Mononuclear cell (primary cell): ENCODE results near the gene TMEM184A. TPM values are rescaled to one million over a fixed set of nuclear protein-coding genes. Genes with fewer than 3 reads are reported as not detected.

Experiments used
- H3K27me3 ChIP-seq: 2 replicates; pipeline ENCODE4 v1.6.0; 2011; ENCODE audit warnings: low read length, control low read depth; ENCODE audit not compliant: insufficient read depth
- H3K4me1 ChIP-seq: 2 replicates; pipeline ENCODE4 v1.5.1; 2011; ENCODE audit warnings: mild to moderate bottlenecking, low read length, control low read depth; ENCODE audit not compliant: insufficient read depth
- H3K4me3 ChIP-seq: 2 replicates; pipeline ENCODE4 v1.5.1; 2011; ENCODE audit warnings: mild to moderate bottlenecking, low read length, moderate library complexity
- H3K9me3 ChIP-seq: 2 replicates; pipeline ENCODE4 v1.5.1; 2011; ENCODE audit warnings: low read depth, mild to moderate bottlenecking, control low read depth, low read length
- total RNA-seq: library from RNA; depleted of rRNA; stranded (reverse); fragments of >200 nt; gene quantifications from one replicate; pipeline ENCODE4 v1.2.3, GENCODE V29; 2012

The TMEM184A gene
- total RNA-seq, 1 donor, result not detected

DNA sequence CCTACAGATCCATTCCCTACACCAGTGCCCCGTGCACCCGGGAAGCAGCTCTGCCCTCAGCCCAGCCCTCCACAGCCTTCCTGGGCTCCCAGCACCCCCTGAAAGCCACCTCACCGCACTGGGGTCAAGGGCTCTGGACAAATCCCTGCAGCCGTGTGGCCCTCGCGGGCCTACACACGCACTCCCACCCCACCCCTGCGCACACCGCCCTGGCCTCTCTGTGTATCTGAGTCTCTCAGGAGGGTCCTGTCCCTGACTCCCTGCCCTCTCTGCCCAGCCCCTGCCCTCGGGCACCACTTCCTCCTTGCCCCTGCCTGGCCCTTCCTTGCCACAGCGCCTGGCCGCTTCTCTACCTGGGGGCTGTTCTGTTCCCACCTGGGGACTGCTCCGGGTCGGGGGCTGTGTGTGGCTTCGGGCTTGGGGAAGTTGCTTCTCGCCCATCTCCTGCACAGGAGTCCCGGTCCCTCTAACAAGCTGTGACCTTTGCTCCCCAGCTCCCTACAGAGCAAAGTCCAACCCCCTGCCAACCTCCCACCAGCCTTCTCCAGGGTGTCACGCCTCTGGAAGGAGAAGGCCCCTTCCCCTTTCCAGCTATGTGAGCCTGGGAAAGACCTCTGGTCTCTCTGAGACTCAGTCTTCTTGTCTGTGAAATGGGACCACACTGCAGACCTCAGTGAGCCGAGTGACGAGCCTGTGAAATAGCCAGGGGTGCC is 1.5 kb downstream of the TMEM184A start:
- Histone ChIP-seq H3K4me1 (no peaks in the 10 kb centered on the region), H3K4me3 (no peak overlapping the region), H3K9me3 (no peaks in the 10 kb centered on the region), H3K27me3 (no peaks in the 10 kb centered on the region)

- Histone ChIP-seq H3K4me3 (no peak overlapping the region), H3K4me1 (no peaks in the 10 kb centered on the region), H3K9me3 (no peaks in the 10 kb centered on the region), H3K27me3 (no peaks in the 10 kb centered on the region)
These were observed 2.3 kb downstream of the TMEM184A start for GRCh38 chr7:1553512-1554210.

- no peaks in the 10 kb centered on the region for H3K27me3 ChIP-seq
- H3K9me3 ChIP-seq, result no peaks in the 10 kb centered on the region
- no peak overlapping the region for H3K4me3 ChIP-seq
- no peaks in the 10 kb centered on the region for H3K4me1 ChIP-seq
These were observed 3.8 kb downstream of the TMEM184A start for GRCh38 chr7:1552200-1552599.

GRCh38 chr7:1550846-1551155 is 5.2 kb downstream of the TMEM184A start:
- Histone ChIP-seq H3K4me3 (no peak overlapping the region), H3K4me1 (no peaks in the 10 kb centered on the region), H3K9me3 (no peaks in the 10 kb centered on the region), H3K27me3 (no peaks in the 10 kb centered on the region)

DNA sequence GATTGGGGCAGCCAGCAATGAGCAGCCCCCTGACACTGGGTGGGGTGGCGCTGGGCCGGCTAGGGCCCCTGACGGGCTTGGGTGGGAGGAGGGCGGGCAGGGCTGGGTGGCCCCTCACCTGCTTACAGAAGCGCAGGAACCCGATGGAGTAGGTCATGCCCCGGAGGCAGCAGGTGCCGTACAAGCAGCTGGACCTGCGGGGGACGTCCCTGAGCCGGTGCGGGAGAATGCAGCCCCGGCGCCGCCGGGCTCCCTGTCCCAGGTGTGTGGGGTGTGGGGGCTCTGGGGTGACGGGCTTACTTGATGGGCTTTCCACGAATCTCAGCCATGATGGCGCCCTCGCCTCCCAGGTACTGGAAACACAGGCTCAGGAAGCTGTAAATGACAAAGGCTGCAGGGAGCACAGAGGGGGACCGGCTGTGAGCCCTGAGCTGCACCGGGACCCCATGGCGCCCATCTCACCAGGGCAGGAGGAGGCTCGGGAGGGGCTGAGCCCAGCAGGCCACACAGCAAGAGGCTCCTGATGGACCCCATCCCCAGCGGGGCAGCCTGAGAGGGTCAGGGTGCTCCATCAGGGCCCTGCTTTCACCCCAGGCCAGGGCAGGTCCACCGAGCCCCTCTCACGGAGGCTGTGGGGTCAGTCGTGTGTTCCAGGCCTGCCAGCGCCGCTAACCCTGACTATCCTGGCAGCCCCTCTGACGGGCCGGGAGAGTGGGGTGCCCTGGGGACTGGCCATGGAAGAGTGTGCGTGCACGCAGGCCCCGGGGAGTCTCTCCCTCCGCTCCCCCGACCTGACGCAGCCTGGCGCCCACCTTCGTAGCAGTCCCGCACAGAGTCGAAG is 5.8 kb downstream of the TMEM184A start:
- Histone ChIP-seq H3K4me3 (no peak overlapping the region), H3K9me3 (no peaks in the 10 kb centered on the region), H3K4me1 (no peaks in the 10 kb centered on the region), H3K27me3 (no peaks in the 10 kb centered on the region)

DNA sequence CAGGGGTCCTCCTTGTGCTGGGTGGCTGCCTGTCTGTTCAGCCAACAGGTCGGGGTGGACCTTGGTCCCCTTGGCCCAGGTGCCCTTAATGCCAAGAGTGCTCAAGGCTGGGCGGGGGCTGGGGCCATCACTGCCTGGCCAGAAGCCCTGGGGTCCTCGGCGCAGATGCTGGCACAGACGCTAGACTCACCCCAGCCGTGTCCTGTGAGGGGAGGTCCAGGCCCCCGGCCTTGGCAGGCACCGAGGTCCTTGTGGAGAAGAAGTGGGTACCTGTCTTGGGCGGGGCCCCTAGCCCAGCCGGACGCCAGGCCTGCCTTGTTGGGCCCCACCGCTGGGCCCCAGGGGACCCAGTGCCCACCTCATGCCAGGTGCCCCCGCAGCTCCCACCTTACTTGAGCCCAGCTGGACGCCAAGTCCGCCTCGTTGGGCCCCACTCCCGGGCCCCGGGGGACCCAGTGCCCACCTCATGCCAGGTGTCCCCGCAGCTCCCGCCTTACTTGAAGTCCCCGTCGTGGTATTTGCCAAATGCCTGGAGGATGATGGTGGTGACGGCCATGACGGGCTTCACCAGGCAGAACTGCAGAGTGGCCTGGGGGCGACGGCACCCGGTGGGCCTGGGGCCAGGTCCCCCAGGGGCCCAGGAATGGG is 6.5 kb downstream of the TMEM184A start:
- no peak overlapping the region for H3K4me3 ChIP-seq
- no peaks in the 10 kb centered on the region for H3K27me3 ChIP-seq
- no peaks in the 10 kb centered on the region for H3K9me3 ChIP-seq
- no peaks in the 10 kb centered on the region for H3K4me1 ChIP-seq

DNA sequence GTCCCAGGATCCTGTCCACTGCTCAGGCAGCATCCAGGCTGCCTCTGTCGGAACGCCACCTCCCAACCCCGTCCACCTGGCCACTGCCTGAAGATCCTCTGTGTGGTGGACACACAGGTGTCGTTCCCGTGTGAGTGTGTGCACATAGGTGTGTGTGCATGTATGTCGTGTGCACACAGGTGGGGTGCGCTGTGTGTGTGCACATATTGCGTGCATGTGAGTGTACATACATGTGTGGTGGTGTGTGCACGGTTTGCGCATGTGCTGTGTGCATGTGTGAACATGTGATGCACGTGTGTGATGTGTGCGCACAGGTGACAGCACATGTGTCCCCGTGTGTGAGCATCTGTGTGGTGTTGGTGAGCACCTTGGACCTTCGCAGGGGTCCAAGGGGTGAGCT is 7.1 kb downstream of the TMEM184A start:
- H3K4me1 ChIP-seq, result no peaks in the 10 kb centered on the region
- no peaks in the 10 kb centered on the region for H3K27me3 ChIP-seq
- H3K9me3 ChIP-seq, result no peaks in the 10 kb centered on the region
- no peak overlapping the region for H3K4me3 ChIP-seq

GRCh38 chr7:1548438-1548831 is 7.6 kb downstream of the TMEM184A start:
- Histone ChIP-seq H3K27me3 (no peaks in the 10 kb centered on the region), H3K4me1 (no peaks in the 10 kb centered on the region), H3K9me3 (no peaks in the 10 kb centered on the region), H3K4me3 (no peak overlapping the region)

DNA sequence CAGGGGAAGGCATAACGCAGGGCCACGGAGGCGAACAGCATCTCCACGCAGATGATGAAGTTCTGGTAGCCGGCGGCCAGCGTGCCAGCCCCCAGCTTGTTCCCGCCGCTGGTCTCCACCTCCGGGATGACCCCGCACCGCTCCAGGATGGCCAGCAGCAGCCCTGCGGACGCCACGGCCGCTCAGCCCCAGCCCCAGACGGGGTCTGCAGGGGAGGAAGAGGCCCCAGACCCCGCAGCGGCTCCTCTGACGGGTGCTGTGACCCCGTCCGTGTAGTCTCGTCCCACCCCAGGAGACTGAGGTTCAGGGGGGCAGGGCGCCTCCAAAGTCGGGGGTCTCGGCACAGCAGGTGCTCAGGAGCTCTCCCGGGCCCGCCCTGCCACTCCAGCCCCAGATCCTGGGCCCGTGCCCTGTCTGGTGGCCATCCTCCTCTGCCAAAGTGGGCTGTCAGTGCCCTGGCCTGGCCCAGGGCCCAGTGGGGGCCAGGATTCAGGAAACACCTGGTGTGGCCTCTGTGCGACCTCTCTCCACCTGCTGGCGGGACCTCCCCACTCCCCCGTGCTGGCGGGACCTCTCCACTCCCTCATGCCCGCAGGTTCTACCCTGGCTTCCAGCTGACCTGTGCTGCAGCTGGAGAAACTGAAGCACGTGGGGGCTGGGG is 8.1 kb downstream of the TMEM184A start:
- no peaks in the 10 kb centered on the region for H3K9me3 ChIP-seq
- H3K4me1 ChIP-seq, result no peaks in the 10 kb centered on the region
- no peak overlapping the region for H3K4me3 ChIP-seq
- H3K27me3 ChIP-seq, result no peaks in the 10 kb centered on the region

GRCh38 chr7:1546909-1547776 is 8.9 kb downstream of the TMEM184A start:
- Histone ChIP-seq H3K27me3 (no peaks in the 10 kb centered on the region), H3K4me3 (no peak overlapping the region), H3K9me3 (no peaks in the 10 kb centered on the region), H3K4me1 (no peaks in the 10 kb centered on the region)

DNA sequence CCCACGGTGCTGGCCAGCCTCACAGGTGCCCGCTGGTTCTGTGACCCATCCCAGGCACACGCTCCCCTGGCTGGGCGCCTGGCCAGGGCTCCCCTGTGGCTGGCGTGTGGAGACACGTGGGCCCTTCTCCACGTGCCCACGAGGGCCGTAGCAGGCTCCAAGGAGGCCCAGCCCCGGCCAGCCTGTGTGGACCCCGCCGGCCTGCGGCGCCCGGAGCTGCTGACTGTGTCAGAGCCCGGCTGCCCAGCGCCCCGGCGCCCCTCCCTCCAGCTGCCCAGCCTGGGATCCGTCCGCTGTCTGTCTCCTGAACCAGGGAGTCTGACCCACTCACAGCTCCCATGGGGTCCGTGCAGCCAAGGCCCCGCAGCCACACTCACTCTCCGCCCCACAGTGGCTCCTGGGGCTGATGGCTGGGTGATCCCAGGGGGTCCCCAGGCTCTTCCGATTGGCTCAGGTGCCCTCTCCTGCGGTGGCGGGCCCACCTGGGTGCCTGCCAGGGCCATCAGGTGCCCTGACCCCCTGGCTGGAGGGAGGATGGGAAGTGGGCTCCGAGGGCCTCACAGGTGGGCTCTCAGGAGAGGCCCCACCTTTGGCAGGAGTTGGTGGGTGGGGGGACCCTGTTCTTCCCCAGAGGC is 9.6 kb downstream of the TMEM184A start:
- Histone ChIP-seq H3K9me3 (no peaks in the 10 kb centered on the region), H3K4me3 (no peak overlapping the region), H3K4me1 (no peaks in the 10 kb centered on the region), H3K27me3 (no peaks in the 10 kb centered on the region)

- Histone ChIP-seq H3K4me3 (no peak overlapping the region), H3K4me1 (no peaks in the 10 kb centered on the region), H3K27me3 (no peaks in the 10 kb centered on the region), H3K9me3 (no peaks in the 10 kb centered on the region)
These were observed 10.4 kb downstream of the TMEM184A start for GRCh38 chr7:1545417-1546246.

GRCh38 chr7:1544896-1545416 is 11.0 kb downstream of the TMEM184A start:
- no peaks in the 10 kb centered on the region for H3K27me3 ChIP-seq
- H3K4me1 ChIP-seq, result no peaks in the 10 kb centered on the region
- H3K9me3 ChIP-seq, result no peaks in the 10 kb centered on the region
- H3K4me3 ChIP-seq, result no peak overlapping the region
